ENCODE measurements around the gene NPIPA1. TPM values are rescaled to one million over a fixed set of nuclear protein-coding genes. Genes with fewer than 3 reads are reported as not detected.
A peak's percentile ranks its signal among the peaks of the same experiment; 100 is the strongest.
"Not testable (repeated sequence)": the region's sequence is repeated elsewhere in the genome, so short reads cannot be mapped to it uniquely, and the experiment has no call there.

NPIPA1 gene
- total RNA-seq, 2 donors from 2014 or later = 177 to 183 TPM

DNA sequence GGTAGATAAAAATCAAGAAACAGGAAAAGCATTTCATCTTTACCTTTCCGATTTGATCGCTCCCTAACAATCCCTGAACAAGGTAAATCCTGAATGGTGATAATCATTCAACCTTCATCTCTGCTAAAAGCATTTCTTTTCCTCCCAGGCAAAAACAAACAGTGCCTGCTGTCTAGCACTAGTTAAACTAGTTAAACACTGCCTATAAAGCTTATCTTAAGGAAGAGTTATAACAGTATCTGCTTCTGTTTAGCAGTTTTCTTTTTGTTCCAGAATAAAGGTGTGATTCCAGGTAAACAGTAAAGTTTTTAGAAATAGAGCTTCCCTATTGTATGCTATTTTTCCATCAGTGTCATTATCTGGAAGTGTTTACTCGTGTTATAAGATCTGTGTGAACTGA lies 44.0 kb downstream of the NPIPA1 start:
- H3K36me3 Mint-ChIP-seq (ENCODE audit: low read depth) = peaks cover 34% of the 10 kb centered on the region
- not testable (repeated sequence) for H3K9me3 Mint-ChIP-seq; H3K4me1 ChIP-seq (ENCODE audit: control insufficient read depth, insufficient read depth, low read length); H3K27ac ChIP-seq (ENCODE audit: low read depth, low read length); H3K4me3 ChIP-seq (ENCODE audit: low read length); H3K9me3 ChIP-seq (ENCODE audit: control insufficient read depth, low read length); H3K9ac ChIP-seq (ENCODE audit: extremely low read depth, low read length, poor library complexity, severe bottlenecking); H3K27me3 ChIP-seq (ENCODE audit: control insufficient read depth, insufficient read depth, low read length, poor library complexity, severe bottlenecking); H3K27me3 Mint-ChIP-seq (ENCODE audit: insufficient read depth); DNase-seq
- H3K4me1 Mint-ChIP-seq = peaks cover 51% of the 10 kb centered on the region
- H3K27ac Mint-ChIP-seq = peak overlapping the region; percentile 74
- WGBS, 2 experiments (ENCODE audit: insufficient coverage in 1 of 2, insufficient read length in 1 of 2) = 62 to 68% methylated on average over 2 to 3 of the region's 3 CpGs
- peak overlapping the region; percentile 22 for H3K4me3 Mint-ChIP-seq
- peaks cover 14% of the 10 kb centered on the region for H3K36me3 ChIP-seq (ENCODE audit: control insufficient read depth, insufficient read depth, low read length)

DNA sequence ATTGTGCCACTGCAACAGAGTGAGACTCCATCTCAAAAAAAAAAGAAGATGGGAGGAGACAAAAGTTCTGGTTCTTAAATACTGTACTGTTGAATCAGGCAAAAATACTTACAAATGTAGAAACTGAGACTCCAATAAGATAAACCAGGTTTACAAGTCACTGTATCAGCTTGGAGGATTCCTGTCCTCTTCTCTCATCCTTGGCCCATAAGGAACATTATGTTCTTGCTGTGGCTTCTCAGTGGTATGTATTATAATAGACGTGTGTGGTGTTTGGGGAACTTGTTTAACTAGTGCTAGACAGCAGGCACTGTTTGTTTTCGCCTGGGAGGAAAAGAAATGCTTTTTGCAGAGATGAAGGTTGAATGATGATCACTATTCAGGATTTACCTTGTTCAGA lies 45.3 kb downstream of the NPIPA1 start:
- not testable (repeated sequence) for H3K27me3 ChIP-seq (ENCODE audit: control insufficient read depth, insufficient read depth, low read length, poor library complexity, severe bottlenecking); H3K9me3 ChIP-seq (ENCODE audit: control insufficient read depth, low read length); H3K9me3 Mint-ChIP-seq; H3K4me3 Mint-ChIP-seq; H3K4me3 ChIP-seq (ENCODE audit: low read length); H3K27me3 Mint-ChIP-seq (ENCODE audit: insufficient read depth); H3K9ac ChIP-seq (ENCODE audit: extremely low read depth, low read length, poor library complexity, severe bottlenecking); H3K4me1 ChIP-seq (ENCODE audit: control insufficient read depth, insufficient read depth, low read length); DNase-seq; H3K27ac ChIP-seq (ENCODE audit: low read depth, low read length)
- peaks cover 43% of the 10 kb centered on the region for H3K36me3 Mint-ChIP-seq (ENCODE audit: low read depth)
- WGBS, 2 experiments (ENCODE audit: insufficient coverage in 1 of 2, insufficient read length in 1 of 2) = no CpG with 5 or more reads among the region's 2 CpGs
- H3K4me1 Mint-ChIP-seq = peaks cover 41% of the 10 kb centered on the region
- H3K36me3 ChIP-seq (ENCODE audit: control insufficient read depth, insufficient read depth, low read length) = peaks cover 21% of the 10 kb centered on the region
- H3K27ac Mint-ChIP-seq = peak overlapping the region; percentile 45

DNA sequence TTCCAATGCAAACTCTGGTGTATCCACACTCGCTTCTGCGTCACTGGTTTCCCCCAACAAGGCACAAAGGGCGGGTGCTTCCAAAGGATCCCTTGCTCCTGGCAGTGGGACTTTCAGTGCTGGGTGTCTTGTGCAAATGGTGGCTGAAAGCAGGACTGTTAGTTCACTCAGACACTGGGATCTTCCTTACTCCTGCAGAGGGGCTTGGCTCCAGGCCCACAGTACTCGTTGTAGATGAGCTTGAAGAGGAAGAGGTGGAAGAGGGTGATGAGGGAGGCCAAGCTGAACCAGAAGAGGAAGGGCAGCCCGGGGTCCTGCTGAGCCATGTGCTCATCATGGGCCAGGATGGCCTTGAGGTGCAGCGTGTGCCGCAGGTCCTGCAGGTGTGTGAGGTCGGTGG lies 50.8 kb downstream of the NPIPA1 start:
- not testable (repeated sequence) for H3K9me3 ChIP-seq (ENCODE audit: control insufficient read depth, low read length); H3K4me3 ChIP-seq (ENCODE audit: low read length); H3K27me3 Mint-ChIP-seq (ENCODE audit: insufficient read depth); H3K27me3 ChIP-seq (ENCODE audit: control insufficient read depth, insufficient read depth, low read length, poor library complexity, severe bottlenecking); H3K4me1 Mint-ChIP-seq; H3K9me3 Mint-ChIP-seq; H3K9ac ChIP-seq (ENCODE audit: extremely low read depth, low read length, poor library complexity, severe bottlenecking); H3K4me1 ChIP-seq (ENCODE audit: control insufficient read depth, insufficient read depth, low read length); H3K27ac ChIP-seq (ENCODE audit: low read depth, low read length); DNase-seq; H3K4me3 Mint-ChIP-seq
- H3K36me3 ChIP-seq (ENCODE audit: control insufficient read depth, insufficient read depth, low read length) = peaks cover 19% of the 10 kb centered on the region
- Mint-ChIP-seq H3K27ac (peak overlapping the region; percentile 2), H3K36me3 (ENCODE audit: low read depth) (peaks cover 64% of the 10 kb centered on the region)
- WGBS, 2 experiments (ENCODE audit: insufficient coverage in 1 of 2, insufficient read length in 1 of 2) = 97 to 100% methylated on average over 3 to 5 of the region's 8 CpGs

DNA sequence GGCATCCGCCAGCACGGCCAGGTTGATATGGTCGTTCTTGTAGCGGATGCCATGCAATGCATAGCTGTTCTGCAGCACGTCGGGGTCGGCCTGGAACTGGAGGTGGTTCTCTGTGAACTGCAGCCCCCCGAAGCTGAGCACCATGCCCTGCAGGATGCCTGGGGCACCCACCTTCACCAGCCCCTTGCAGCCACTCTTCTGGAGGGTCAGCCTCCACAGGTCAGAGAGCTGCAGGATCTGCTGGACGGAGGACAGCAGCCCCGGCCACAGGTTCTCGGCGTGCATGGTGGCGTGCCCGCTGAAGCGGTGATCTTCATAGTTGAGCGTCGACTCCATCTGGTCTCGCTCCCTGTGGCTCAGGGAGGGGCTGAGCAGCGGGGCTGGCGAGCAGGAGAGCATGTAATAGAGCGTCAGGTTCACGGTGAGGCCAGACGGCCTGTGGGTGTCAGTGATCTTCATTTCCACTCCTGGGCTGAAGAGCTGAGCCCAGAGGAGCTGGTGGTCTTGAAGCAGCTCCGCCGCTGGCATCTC lies 51.5 kb downstream of the NPIPA1 start:
- Mint-ChIP-seq H3K36me3 (ENCODE audit: low read depth) (peaks cover 68% of the 10 kb centered on the region), H3K27ac (peak overlapping the region; percentile 80), H3K9me3 (peaks cover 14% of the 10 kb centered on the region)
- H3K4me1 Mint-ChIP-seq; H3K4me1 ChIP-seq (ENCODE audit: control insufficient read depth, insufficient read depth, low read length); H3K4me3 Mint-ChIP-seq; H3K27me3 ChIP-seq (ENCODE audit: control insufficient read depth, insufficient read depth, low read length, poor library complexity, severe bottlenecking); H3K27ac ChIP-seq (ENCODE audit: low read depth, low read length); DNase-seq; H3K27me3 Mint-ChIP-seq (ENCODE audit: insufficient read depth); H3K4me3 ChIP-seq (ENCODE audit: low read length); H3K9ac ChIP-seq (ENCODE audit: extremely low read depth, low read length, poor library complexity, severe bottlenecking): not testable (repeated sequence)
- 96 to 97% methylated on average over 25 of the region's 25 CpGs for WGBS, 2 experiments (ENCODE audit: insufficient coverage in 1 of 2, insufficient read length in 1 of 2)
- Histone ChIP-seq H3K36me3 (ENCODE audit: control insufficient read depth, insufficient read depth, low read length) (peaks cover 19% of the 10 kb centered on the region), H3K9me3 (ENCODE audit: control insufficient read depth, low read length) (peaks cover 14% of the 10 kb centered on the region)

DNA sequence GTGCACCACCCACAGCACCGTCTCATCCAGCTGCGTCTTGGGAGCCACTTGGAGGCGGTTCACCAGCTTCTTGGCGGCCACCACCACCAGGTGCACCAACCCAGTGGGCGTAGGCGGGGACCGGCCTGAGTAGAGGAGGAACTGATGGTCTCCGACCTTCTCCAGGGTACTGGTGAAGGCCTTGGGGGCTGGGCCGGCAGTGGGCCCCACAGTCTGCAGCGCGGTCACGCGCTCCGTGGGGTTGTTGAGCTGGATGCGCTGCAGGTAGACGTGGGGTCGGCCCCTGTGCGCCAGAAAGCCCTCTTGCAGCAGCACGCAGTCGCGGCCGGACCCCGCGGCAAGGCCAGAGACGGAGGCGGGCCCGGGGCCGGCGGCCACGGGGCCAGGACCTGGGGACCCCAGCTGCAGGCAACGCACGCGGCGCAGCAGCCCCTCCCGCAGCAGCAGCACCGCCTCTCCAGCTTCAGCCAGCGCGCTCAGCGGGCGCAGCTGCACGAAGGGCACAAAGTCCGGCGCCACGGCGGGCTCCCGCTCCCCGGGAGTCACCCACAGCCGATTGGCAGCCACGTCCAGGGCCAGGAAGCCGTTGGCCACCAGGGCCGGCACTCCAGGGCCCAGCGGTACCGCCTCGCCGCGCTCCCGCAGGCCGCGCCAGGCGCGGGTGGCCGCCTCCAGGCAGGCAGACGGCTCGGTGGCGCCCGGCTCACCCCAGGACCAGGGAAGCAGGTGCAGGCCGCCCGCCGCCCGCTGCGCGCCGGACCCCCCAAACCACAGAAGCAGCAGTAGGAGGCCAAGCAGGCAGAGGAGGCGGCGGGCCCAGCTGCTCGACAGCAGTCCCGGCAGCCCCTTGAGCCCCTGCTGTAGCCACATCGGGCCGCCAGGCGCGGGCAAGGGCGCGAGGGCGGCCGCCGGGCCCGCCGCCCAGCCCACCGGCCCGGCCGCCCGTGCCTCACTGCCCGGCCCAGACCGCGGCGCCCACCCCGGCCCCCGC lies 52.3 kb downstream of the NPIPA1 start:
- WGBS, 2 experiments (ENCODE audit: insufficient coverage in 1 of 2, insufficient read length in 1 of 2) = 90 to 95% methylated on average over 46 to 78 of the region's 98 CpGs

DNA sequence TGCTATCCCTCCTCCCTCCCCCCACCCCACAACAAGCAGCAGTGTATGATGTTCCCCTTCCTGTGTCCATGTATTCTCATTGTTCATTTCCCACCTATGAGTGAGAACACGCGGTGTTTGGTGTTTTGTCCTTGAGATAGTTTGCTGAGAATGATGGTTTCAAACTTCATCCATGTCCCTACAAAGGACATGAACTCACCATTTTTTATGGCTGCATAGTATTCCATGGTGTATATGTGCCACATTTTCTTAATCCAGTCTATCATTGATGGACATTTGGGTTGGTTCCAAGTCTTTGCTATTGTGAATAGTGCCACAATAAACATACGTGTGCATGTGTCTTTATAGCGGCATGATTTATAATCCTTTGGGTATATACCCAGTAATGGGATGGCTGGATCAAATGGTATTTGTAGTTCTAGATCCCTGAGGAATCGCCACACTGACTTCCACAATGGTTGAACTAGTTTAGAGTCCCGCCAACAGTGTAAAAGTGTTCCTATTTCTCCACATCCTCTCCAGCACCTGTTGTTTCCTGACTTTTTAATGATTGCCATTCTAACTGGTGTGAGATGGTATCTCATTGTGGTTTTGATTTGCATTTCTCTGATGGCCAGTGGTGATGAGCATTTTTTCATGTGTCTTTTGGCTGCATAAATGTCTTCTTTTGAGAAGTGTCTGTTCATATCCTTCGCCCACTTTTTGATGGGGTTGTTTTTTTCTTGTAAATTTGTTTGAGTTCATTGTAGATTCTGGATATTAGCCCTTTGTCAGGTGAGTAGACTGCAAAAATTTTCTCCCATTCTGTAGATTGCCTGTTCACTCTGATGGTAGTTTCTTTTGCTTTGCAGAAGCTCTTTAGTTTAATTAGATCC lies 56.3 kb downstream of the NPIPA1 start:
- Mint-ChIP-seq H3K4me1 (peaks cover 19% of the 10 kb centered on the region), H3K9me3 (peaks cover 23% of the 10 kb centered on the region), H3K36me3 (ENCODE audit: low read depth) (peaks cover 51% of the 10 kb centered on the region)
- not testable (repeated sequence) for H3K27me3 ChIP-seq (ENCODE audit: control insufficient read depth, insufficient read depth, low read length, poor library complexity, severe bottlenecking); H3K4me1 ChIP-seq (ENCODE audit: control insufficient read depth, insufficient read depth, low read length); H3K9ac ChIP-seq (ENCODE audit: extremely low read depth, low read length, poor library complexity, severe bottlenecking); H3K27me3 Mint-ChIP-seq (ENCODE audit: insufficient read depth); H3K27ac Mint-ChIP-seq; H3K4me3 Mint-ChIP-seq; H3K27ac ChIP-seq (ENCODE audit: low read depth, low read length); DNase-seq
- H3K9me3 ChIP-seq (ENCODE audit: control insufficient read depth, low read length) = peaks cover 16% of the 10 kb centered on the region
- 95 to 100% methylated on average over 6 to 7 of the region's 7 CpGs for WGBS, 2 experiments (ENCODE audit: insufficient coverage in 1 of 2, insufficient read length in 1 of 2)
- H3K4me3 ChIP-seq (ENCODE audit: low read length) = peak overlapping the region; percentile 62
- peaks cover 12% of the 10 kb centered on the region for H3K36me3 ChIP-seq (ENCODE audit: control insufficient read depth, insufficient read depth, low read length)

More for the DNA sequence above, 52.3 kb downstream of the NPIPA1 start:
- DNase-seq = peak; percentile 63
- not testable (repeated sequence) for H3K27me3 Mint-ChIP-seq (ENCODE audit: insufficient read depth); H3K27ac Mint-ChIP-seq; H3K4me3 Mint-ChIP-seq; H3K4me1 ChIP-seq (ENCODE audit: control insufficient read depth, insufficient read depth, low read length); H3K27me3 ChIP-seq (ENCODE audit: control insufficient read depth, insufficient read depth, low read length, poor library complexity, severe bottlenecking); H3K4me3 ChIP-seq (ENCODE audit: low read length); H3K9ac ChIP-seq (ENCODE audit: extremely low read depth, low read length, poor library complexity, severe bottlenecking); H3K27ac ChIP-seq (ENCODE audit: low read depth, low read length)
- peaks cover 10% of the 10 kb centered on the region for H3K4me1 Mint-ChIP-seq
- H3K36me3 Mint-ChIP-seq (ENCODE audit: low read depth) = peaks cover 71% of the 10 kb centered on the region
- Histone ChIP-seq H3K36me3 (ENCODE audit: control insufficient read depth, insufficient read depth, low read length) (peaks cover 17% of the 10 kb centered on the region), H3K9me3 (ENCODE audit: control insufficient read depth, low read length) (peaks cover 16% of the 10 kb centered on the region)
- peaks cover 22% of the 10 kb centered on the region for H3K9me3 Mint-ChIP-seq

Measured in endodermal cell (in vitro differentiated cells).